ENCODE results near the gene SMIM36. TPM values are rescaled to one million over a fixed set of nuclear protein-coding genes. Genes with fewer than 3 reads are reported as not detected.
"Not testable (repeated sequence)": the region's sequence is repeated elsewhere in the genome, so short reads cannot be mapped to it uniquely, and the experiment has no call there.

Gene SMIM36
- polyA plus RNA-seq, 3 donors: not detected

DNA sequence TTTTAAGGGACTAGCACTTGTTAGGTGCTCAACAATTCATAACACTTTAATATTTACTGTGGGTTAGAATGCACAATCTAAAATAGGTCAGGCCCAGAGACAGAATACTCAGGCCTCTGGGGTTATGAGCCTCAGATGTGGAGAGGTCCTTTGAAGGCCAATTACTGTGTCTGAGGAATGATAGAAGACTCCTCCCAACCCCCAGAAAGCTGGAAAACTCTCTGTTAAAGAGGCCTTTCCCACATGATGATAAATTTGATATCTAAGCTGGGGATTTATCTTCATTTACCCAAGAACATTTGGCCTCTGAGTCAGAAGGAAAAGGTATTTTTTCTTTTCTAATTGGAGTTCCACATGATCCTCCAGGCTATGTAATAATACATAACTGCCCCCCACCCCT lies 48.5 kb downstream of the SMIM36 start:
- H3K27ac ChIP-seq (ENCODE audit: low read depth, low read length): no peak overlapping the region

DNA sequence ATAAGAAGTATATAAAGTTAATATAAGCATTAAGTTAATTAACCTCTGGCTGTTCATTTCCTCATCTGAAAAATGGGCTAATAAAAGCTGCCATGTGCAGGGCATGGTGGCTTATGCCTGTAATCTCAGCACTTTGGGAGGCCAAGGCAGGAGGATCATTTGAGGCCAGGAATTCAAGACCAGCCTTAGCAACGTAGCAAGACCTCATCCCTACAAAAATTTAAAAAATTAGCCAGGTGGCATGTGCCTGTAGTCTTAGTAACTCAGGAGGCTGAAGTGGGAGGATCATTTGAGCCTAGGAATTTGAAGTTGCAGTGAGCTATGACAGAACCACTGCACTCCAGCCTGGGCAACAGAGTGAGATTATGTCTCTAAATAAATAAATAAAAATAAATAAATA lies 49.0 kb downstream of the SMIM36 start:
- no peak overlapping the region for H3K27ac ChIP-seq (ENCODE audit: low read depth, low read length)
- 81 to 93% (median 88%) methylated on average over 1 of the region's 1 CpG for WGBS, 3 donors

- H3K27ac ChIP-seq (ENCODE audit: low read depth, low read length): no peak overlapping the region
- WGBS, 3 donors: 65 to 79% (median 77%) methylated on average over 7 of the region's 7 CpGs
Measured at GRCh38 chr17:55458978-55459377, 52.3 kb downstream of the SMIM36 start.

GRCh38 chr17:55458287-55458900 lies 52.9 kb downstream of the SMIM36 start:
- 79 to 83% (median 81%) methylated on average over 22 of the region's 22 CpGs for WGBS, 3 donors
- H3K27ac ChIP-seq (ENCODE audit: low read depth, low read length): no peak overlapping the region

DNA sequence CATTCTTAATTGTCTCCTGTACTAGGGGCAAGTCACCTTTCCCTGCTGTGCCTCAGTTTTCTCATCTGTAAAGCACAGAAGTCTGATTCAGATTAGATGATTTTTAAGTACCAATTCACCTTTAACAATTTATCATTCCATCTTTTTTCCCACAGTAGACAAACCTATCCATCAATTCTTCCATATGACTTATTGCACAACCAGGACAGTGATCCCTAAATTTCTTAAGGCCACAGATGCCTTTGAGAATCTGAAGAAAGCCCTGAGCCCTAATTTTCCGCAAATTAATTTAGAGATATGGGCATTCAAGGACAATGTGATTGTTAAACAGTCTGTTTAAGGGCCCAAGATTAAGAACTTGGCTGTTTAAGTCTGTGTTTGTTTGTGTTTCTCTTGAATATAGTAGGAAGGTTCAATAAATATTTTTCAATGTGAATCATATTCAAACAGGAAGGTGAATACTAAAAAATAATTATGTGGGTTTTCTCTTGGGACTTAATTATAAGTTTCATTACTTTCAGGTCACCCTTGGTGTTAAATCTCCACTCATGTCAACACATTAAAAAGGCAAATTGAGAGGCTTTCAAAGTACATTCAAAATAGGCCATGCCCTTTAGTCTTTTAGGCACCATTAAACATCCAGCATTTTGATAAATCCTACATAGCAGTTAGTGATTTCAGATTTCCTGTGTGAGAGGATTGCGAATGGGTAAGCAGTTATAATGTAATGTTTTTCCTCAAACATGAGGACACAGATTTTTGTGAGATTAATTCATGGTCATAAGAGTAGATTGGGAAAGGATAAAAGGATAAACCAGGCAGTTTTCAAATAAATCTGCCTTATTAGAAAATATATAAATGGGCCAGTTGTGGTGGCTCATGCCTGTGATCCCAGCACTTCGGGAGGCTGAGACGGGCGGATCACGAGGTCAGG lies 54.7 kb downstream of the SMIM36 start:
- 83 to 90% (median 86%) methylated on average over 6 of the region's 6 CpGs for WGBS, 3 donors
- no peak overlapping the region for H3K27ac ChIP-seq (ENCODE audit: low read depth, low read length)

GRCh38 chr17:55454906-55455474 lies 56.3 kb downstream of the SMIM36 start:
- 63 to 75% (median 75%) methylated on average over 4 of the region's 4 CpGs for WGBS, 3 donors
- no peak overlapping the region for H3K27ac ChIP-seq (ENCODE audit: low read depth, low read length)

DNA sequence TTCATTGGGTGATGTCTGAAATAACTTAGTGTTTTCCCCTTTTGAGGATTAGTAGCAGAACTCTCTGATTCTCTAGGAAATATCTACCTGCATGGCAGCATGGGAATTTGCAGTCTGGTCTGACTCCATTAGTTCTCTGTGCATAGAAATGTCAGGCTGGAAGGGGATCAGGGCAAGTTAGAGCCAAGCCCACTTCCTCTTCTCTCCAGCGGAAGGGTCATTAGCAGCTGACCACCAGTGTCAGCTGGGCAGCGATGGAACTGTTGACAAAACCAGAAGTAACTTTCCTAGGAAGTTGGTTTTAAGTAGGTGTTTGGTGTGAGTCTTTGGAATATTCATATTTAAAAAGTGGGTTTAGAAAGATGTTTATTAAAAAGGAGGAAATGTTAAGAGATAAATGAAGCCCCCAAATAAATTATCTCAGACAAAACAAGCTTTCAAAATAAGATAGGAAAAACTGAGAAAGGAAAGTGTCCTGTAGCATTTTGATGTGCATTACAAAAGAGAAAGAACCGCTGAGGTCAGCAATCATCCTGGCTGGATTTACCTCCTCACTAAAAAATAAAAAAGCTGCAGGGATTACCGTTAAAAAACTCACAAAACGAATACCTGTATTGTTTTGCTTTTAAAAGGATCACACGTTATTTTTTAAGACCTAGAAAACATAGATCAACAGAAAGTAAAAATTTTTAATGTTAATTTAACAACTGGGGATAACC lies 57.3 kb downstream of the SMIM36 start:
- WGBS, 3 donors: 40 to 49% (median 47%) methylated on average over 6 of the region's 6 CpGs
- H3K27ac ChIP-seq (ENCODE audit: low read depth, low read length): no peak overlapping the region

- H3K27ac ChIP-seq (ENCODE audit: low read depth, low read length): no peak overlapping the region
- WGBS, 3 donors: 42 to 50% (median 50%) methylated on average over 5 of the region's 5 CpGs
Measured at GRCh38 chr17:55452139-55452790, 59.0 kb downstream of the SMIM36 start.

DNA sequence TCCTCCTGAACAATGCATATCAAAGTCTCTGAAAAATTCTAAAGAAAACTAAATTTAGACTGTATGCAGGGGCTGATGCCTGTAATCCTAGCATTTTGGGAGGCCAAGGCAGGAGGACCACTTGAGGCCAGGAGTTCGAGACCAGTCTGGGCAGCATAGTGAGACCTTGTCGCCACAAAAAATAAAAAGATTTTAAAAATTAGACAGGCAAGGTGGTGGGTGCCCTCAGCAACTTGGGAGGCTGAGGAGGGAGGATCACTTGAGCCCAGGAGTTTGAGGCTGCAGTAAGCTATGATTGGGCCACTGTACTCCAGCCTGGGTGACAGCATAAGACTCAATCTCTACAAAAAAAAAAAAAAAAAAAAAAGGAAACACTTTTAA lies 59.5 kb downstream of the SMIM36 start:
- WGBS, 3 donors: 90 to 96% (median 94%) methylated on average over 2 of the region's 2 CpGs
- no peak overlapping the region for H3K27ac ChIP-seq (ENCODE audit: low read depth, low read length)

GRCh38 chr17:55451203-55451641 lies 60.0 kb downstream of the SMIM36 start:
- WGBS, 3 donors: 68 to 94% (median 86%) methylated on average over 1 of the region's 1 CpG
- H3K27ac ChIP-seq (ENCODE audit: low read depth, low read length): no peak overlapping the region

- no peak overlapping the region for H3K27ac ChIP-seq (ENCODE audit: low read depth, low read length)
- 77 to 88% (median 86%) methylated on average over 7 of the region's 7 CpGs for WGBS, 3 donors
Measured at GRCh38 chr17:55450232-55450825, 60.9 kb downstream of the SMIM36 start.

DNA sequence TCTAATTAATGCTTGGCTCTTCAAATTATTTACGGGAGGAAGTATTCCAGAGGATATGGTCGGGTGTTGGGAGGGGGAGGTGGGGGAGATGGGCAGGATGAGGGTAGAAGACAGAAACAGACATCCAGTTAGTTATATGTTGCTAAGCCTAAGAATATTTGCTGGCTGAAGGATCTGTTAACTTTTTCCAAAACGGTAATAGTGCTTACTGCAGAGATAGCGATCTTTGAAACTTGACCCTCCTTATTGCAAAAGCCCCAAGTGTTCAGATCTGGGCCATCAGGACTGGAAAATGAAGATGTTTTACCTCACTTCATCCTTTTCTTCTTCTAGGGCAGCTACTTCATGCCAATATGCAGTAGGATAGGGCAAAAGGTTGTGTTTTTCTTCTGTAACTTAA lies 62.6 kb downstream of the SMIM36 start:
- WGBS, 3 donors: 47 to 63% (median 50%) methylated on average over 4 of the region's 4 CpGs
- no peak overlapping the region for H3K27ac ChIP-seq (ENCODE audit: low read depth, low read length)

DNA sequence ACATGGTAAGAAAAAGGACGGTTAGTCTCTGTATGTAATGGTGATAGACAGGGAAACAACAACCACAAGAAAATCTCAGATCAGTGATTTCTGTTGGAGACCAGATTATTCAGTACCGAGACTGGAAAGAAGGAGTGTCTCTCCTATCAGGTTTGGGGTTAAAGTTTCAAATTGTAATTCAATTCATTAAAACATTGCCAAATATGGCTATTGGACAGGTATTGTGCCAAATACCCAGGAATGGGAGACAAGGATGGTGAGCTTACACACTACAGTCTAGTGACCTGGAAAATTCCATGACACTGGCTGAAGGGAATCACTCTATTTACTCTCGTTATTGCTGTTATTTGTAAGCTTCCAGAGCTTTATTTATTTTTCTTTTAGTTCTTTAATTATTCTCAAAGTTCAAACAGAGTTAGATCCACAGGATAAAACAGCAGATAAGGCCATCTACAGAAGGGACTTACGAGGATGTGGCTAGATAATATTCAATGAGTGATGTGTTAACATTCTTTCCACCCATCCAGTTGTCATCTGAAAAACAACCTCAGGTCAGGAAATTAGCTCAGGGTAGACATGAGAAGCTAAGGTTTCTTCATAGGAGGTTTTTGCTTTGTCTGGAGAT lies 64.6 kb downstream of the SMIM36 start:
- 55 to 82% (median 80%) methylated on average over 4 of the region's 4 CpGs for WGBS, 3 donors
- H3K27ac ChIP-seq (ENCODE audit: low read depth, low read length): no peak overlapping the region

DNA sequence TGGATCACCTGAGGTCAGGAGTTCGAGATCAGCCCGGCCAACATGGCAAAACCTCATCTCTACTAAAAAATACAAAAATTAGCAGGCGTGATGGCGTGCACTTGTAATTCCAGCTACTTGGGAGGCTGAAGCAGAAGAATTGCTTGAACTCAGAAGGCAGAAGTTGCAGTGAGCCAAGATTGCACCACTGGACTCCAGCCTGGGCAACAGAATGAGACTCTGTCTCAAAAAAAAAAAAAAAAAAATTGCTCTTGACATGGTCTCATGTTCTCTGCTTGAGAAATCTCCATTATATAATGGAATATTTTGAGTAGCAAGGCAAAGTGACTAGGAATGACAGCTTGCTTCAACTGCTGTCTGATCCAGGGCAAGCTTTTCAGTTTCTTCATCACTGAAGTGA lies 65.2 kb downstream of the SMIM36 start:
- 71 to 92% (median 85%) methylated on average over 4 of the region's 4 CpGs for WGBS, 3 donors
- not testable (repeated sequence) for H3K27ac ChIP-seq (ENCODE audit: low read depth, low read length)

DNA sequence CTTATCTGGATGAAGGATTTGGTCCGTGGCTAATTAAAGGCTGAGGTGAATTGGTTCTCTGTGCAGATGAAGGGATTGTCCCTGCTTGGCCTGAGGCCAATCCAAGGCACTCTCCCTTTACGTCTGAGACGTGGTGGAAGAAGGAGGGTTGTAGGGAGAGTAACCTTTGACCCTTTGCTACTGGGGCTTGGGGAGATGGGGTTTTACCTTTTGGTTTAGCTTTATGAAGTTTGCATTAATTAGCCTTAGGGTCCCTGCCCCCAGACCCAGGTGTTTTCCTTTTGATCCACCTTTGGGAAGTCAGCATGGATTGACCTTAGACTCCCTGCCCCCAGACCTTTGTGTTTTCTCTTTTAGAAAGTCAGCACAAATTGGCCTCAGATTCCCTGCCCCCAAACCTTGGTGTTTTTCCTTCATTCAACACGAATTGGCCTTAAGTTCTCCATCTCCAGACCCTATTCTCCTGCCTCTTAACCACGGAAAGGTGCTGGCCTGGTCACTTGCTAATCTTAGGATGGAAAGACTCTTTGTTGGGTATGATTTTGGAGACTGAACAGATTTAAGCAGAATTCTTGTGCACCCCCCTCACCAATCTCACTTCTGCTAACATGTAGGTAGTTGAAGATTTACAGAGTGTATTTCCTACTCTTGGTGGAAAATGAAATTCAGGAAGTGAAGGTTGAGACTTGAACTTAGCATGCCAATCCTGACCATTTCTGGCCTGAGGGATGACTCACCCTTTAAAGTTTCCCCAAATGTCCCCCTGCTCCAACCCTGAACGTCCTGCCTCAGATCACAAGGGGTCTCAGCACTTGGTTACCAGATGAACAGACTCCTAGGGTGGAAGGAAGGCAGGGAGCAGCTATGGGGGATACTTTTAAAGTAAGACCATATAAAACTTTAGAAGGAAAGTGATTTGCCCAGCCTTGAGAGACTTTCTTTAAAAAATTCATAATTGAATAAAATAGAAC lies 66.5 kb downstream of the SMIM36 start:
- H3K27ac ChIP-seq (ENCODE audit: low read depth, low read length): no peak overlapping the region
- 47 to 76% (median 66%) methylated on average over 6 of the region's 6 CpGs for WGBS, 3 donors

DNA sequence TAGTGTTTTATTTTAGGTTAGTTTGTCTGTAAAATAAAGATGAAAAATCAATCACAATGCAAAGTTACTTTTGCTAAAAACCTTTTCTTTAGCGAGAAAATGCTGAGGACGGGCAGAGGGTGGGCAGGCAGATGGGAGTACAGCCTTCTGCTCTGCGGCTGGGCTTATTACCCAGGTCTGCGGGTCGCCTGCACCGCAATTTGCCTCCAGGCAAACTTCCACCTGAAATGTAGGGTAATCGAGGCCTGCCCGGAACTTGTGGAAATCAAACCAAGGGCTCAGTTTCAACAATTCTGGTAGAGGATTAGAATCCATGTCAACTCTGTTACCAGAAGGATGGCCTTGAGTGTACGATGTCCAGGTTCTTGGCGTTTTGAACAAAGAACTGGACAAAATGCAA lies 67.3 kb downstream of the SMIM36 start:
- 90 to 97% (median 93%) methylated on average over 10 of the region's 10 CpGs for WGBS, 3 donors
- H3K27ac ChIP-seq (ENCODE audit: low read depth, low read length): no peak overlapping the region
